SK-N-MC (cell line): ENCODE data around the gene RGS8.

ENCODE experiments used
- EZH2 ChIP-seq: fragments of 200-600 bp; sonication (generic); IDR thresholded peaks from one replicate; pipeline ENCODE4 v1.6.1; 2017; ENCODE audit warnings: antibody characterized with exemption
- FOXP2 ChIP-seq: optimal IDR thresholded peaks from 2 replicates; pipeline ENCODE3; 2011; ENCODE audit warnings: mild to moderate bottlenecking, moderate library complexity; ENCODE audit not compliant: insufficient read depth; ENCODE audit errors: extremely low read length, control extremely low read depth
- POLR2AphosphoS5 ChIP-seq: IDR thresholded peaks from 2 replicates; pipeline ENCODE4 v1.6.1; 2012; ENCODE audit warnings: mild to moderate bottlenecking, low read depth, low read length, borderline replicate concordance

DNA sequence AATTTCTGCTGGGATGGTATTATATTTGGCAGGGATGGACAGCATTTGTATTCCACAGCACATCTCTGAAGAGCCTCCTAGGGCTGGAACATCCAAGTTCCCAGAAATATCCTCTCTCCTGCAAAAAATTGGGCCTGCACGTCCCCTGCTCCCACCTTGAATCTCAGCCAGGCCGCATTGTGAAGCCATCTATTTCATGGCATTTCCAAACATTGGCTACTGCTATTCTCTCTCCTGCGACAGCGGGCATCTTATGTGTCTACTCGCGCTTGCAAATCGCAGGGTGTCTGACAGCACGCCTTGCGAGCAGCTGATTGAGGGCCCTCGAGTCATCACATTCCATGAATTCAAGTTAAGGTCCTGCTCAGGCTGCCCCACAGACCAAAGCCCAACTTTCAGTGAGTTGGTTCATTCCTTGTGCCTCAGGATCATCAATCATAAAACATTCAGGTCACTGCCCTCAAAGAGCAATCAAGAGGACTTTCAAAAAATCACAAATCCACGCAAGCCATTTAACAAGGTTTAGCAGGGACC is 15.8 kb downstream of the RGS8 start:
- TF ChIP-seq EZH2: no peak
- TF ChIP-seq POLR2AphosphoS5: no peak
- TF ChIP-seq FOXP2: no peak
